ENCODE results near the gene GOLGA3.
"Not testable (repeated sequence)": the region's sequence is repeated elsewhere in the genome, so short reads cannot be mapped to it uniquely, and the experiment has no call there.

Gene GOLGA3

DNA sequence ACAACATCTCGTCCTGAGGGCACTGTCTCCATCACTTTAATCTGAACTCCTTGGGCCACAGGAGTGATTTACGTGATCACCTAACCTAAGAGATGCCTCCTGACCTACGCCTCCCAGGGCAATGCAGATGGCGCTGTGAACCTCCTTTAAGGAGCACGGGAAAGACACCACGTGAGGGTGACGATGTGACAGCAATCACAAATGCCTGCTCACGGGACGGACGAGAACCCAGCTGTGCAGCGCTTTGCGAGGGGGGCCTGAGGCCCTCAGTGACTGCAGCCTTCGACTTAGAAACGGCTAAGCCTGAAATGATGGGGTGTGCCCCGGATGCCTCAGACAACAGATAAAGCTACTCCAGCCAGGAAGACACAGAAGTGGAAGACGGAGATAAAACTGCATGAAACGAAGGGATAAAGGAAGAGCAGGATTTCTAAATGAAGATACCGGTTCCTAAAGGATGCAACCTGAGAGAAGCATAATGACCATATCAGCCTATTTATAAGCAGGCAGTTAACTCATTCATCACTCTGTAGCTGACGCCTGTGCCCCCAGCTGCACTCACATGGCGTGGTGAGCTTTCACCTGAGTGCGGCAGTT lies 13.9 kb upstream of the GOLGA3 start:
- DNase-seq (ENCODE audit: low spot score): no peak

DNA sequence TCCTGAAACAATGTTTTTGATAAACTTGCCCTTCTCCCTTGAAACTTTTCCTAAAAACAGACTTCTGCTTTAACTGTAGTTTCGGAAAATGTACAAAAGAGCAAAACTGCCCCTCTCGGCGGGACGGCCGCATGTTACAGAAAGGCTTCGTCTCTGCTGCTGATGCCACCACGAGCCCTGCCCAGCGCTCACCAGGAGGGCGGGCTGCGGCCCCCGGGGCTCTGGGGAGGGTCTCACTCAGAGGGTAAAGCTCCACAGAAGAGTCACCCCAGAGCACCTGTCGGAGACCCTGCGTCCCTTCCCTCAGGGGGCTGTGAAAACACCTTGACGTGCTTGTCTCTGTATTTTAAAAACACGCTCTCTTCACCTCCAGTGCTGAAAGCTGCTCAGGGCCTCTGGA lies 12.5 kb upstream of the GOLGA3 start:
- DNase-seq (ENCODE audit: low spot score): no peak

DNA sequence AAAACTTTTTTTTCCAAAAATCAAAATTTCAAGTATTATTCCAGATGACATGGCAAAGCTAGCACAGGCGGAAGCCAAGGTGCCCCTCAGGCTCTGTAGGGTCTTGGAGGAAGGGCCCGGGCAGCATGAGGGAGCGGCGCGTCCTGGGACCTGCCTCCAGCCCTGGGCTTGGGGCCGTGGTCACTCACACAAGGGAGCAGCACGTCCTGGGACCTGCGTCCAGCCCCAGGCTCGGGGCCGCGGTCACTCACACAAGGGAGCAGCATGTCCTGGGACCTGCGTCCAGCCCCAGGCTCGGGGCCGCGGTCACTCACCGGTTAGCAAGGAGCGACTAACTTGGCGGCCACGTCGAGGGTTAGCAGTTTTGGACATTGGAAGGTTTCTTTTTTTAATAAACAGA lies 11.9 kb upstream of the GOLGA3 start:
- DNase-seq (ENCODE audit: low spot score): no peak

GRCh38 chr12:132839558-132840235 lies 11.0 kb upstream of the GOLGA3 start:
- no peak for DNase-seq (ENCODE audit: low spot score)

DNA sequence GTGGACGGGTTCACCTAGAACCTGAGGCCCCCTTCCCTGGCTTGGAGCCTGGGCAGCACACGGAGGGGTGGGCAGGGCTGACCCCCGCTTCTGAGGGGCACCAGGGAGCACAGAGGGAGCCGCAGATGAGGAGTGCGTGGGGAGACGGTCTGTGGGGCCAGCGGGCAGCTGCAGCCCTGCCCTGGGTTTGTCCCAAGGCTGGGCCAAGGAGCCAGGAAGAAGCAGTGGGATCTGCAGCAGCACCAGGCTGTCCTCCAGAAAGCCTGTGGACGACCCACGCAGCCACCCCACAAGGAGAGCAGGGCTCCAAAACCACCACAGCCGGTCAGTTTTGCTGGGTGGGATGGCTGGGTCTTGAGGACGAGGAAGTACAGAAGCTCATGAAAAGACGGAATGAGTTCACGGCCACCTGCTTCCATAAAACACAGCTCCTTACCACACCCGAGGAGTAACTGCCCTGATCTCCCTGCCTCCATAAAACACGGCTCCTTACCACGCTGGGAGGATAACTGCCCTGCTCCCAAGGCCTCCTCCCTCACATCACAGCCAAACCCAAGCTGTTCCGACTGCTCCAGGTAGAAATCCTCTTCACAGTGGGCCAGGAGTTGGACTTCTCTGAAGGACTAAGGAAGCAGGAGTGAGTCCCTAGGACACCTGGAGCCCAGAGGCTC lies 9.9 kb upstream of the GOLGA3 start:
- no peak for DNase-seq (ENCODE audit: low spot score)

DNA sequence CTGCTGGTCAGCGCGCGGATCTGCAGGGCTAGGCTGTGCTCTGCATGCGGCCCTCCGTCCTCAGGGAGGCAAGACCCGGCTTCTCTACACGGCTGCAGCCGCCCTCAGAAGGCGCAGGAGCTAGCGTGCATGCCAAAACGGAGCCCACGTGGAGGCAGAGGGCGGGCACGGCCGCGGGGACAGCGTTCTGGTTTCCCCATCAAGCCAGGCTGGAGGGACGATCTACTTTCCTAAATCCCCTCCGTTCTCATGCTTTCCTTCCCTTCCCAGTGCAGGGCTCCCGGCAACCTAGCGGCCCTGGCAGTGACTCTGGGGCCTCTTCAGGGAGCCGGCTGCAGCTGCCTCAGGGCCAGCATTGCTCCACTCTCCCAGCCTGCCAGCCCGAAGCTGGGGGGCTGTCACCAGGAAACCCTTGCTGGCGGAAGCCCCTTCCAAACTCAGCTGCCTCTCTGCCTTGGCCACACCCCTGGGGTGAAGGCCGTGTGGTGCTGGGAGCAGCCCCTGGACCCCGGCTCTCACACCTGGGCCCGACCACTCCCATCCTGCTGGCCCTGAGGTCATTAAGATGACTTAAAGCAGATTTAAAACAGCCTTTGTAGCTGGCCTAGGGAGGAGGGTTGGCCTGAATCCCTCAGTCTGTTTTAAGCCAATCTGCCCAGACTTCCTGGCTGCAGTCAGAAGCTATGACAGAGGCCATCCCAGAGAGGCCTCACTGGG lies 9.2 kb upstream of the GOLGA3 start:
- no peak for DNase-seq (ENCODE audit: low spot score)

DNA sequence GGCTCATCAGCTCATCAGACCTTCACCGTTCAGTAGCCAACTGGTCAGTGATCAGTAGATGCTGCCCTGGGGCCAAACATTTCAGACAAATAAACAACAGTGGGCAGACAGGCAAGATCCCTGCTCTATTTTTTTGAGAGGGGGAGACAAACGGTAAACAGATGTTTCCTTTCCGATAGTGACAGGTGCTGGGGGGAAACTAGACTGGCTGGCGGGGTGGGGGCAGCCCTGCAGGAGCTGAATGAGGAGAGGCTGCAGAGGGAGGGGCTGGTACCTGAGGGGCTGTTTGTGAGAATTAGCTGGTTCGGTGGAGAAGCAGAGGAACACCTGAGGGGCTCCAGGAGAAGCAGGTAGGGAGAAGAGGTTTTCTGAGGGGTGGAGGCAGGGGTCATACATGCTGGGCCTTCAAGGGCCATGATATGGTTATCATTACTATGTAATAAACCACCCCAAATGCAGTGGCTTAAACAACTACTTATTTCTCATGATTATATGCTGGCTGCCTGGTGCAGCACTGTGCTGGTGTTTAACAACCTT lies 8.2 kb upstream of the GOLGA3 start:
- no peak for DNase-seq (ENCODE audit: low spot score)

DNA sequence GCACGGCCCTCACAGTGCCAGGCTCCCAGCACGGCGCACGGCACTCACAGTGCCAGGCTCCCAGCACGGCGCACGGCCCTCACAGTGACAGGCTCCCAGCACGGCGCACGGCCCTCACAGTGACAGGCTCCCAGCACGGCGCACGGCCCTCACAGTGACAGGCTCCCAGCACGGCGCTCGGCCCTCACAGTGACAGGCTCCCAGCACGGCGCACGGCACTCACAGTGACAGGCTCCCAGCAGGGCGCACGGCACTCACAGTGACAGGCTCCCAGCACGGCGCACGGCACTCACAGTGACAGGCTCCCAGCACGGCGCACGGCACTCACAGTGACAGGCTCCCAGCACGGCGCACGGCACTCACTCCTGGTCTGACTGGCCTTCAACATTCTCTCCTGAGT lies 7.6 kb upstream of the GOLGA3 start:
- DNase-seq (ENCODE audit: low spot score): not testable (repeated sequence)

DNA sequence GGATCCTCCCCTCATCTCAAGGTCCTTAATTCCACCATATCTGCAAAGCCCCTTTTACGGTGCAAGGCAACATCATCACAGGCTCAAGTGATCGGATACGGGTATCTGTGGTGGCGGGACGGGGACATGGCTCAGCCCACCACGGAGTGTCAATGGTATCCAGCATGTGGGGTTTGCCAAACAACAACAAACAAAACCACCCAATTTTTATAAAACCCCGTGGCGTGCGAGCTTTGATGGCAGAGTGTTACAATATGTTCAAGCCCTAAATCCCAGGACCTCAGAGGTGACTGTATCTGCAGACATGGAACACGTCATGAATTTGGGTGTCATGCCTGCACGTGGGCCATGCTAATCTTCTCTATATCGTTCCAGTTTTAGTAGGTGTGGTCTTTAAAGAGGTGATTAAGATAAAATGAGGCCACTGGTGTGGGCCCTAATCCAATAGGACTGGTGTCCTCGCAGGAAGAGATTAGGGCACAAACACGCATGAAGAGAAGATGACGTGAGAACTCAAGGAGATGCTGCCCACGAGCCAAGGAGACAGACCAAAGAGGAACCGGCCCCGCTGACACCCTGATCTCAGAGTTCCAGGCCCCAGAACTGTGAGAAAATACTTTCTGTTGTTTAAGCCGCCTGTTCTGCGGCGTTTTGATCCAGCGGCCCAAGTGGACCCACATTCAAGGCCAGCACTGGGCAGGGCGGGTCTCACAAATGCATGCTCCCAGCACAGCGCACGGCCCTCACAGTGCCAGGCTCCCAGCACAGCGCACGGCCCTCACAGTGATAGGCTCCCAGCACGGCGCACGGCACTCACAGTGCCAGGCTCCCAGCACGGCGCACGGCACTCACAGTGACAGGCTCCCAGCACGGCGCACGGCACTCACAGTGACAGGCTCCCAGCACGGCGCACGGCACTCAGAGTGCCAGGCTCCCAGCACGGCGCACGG lies 6.7 kb upstream of the GOLGA3 start:
- no peak for DNase-seq (ENCODE audit: low spot score)

DNA sequence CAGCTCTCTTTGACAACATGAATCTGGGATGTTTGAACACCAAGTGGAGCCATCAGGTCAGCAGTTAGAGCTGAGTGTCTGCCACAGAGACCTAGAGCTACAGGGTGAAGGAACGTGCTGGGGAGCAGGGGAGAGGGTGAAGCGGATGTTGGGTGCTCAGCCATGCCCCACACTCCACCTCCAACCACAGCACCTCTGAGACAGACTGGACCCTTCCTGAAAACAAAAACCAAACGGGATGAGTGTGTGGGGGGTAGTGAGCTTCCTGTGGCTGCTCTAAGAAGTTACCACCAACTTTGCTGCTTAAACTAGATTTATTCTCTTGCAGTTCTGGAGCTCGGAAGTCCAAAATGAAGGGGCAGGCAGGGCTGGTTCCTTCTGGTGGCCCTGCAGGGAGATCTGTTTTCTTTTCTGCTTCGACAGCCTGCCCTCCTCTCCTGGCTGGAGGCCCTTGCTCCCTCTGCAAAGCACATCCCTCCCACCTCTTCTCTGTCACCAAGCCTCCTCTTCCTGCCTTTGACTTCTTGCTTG lies 5.6 kb upstream of the GOLGA3 start:
- DNase-seq (ENCODE audit: low spot score): peak; percentile 48

- no peak for DNase-seq (ENCODE audit: low spot score)
Measured at GRCh38 chr12:132833341-132833740, 4.7 kb upstream of the GOLGA3 start.

- DNase-seq (ENCODE audit: low spot score): no peak
Measured at GRCh38 chr12:132831771-132832170, 3.1 kb upstream of the GOLGA3 start.

DNA sequence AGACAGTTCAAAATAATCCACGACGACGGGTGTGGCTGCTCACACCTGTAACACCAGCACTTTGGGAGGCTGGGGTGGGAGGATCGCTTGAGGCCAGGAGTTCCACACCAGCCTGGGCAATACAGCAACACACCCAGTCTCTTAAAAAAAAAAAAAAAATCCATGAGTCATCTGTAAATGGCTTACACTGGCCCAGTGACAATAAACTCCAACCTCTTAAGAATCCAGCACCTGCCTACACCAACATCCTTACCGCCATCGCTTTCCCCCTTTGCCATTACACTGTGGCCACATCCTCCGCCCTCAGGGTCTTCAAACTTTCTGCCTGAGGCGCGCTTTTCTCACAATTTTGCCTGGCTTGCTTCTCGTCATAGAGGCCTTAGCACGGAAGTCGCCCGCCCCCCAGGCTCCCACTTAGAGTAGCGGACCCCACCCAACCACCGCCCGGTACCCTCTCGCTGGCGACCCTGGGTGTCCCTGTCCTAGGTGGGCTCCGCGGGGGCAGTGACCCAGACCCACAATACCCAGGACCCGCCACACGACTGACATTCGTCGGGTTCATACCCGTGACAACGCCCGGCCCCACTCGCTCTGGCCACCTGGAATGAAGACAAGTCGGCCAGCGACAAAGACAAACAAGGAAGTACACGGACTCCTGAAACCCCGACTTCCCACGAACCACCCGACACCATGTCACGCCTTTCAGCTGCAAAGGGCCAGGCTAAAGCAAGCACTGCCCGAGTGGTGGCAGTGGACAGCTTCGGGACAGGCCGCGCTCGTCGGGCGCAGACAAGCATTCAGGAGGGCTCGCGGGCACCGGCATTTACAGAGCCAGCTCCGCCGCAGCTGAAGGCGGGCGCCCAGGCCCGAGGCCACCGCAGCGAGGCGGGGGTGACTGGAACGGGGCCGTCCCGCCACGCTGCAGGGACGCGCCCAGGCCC lies 636 bp downstream of the GOLGA3 start:
- DNase-seq (ENCODE audit: low spot score): no peak

- DNase-seq (ENCODE audit: low spot score): no peak
Measured at GRCh38 chr12:132825861-132826260, 2.8 kb downstream of the GOLGA3 start.

DNA sequence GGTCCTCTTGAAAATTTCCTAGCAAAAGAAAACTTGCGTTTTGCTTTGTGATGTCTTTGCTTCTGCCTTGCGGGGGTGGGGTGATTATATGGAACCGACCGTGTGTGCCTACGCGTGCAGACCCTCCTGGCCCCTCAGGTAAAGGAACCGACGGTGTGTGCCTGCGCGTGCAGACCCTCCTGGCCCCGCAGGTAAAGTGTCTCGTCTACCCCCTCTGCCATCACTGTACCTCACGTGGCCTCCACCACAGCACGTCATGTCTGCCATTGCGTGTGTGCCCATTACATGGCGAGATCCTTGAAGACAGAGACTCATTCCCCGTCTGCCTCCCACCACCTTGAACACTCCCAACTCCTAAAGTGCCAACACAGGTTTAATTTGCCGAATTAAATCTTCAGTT lies 3.6 kb downstream of the GOLGA3 start:
- no peak for DNase-seq (ENCODE audit: low spot score)

DNA sequence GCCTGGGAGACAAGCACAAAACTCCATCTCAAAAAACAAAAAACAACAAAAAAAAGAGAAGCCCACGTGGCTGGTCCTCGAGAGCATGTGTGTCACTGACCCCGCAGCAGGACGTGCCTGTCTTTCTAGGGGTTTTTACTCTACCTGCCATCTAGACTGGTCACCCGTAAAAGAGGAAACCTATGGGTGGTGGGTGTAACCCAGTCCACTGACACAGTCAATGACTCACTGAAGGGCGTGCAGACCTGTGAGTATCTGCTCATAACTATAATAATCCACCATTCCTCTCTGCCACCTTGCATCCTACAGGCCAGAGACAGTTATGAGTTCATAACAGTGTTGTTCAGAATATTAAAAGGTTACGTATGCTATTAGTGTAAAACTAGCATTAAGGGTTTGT lies 4.6 kb downstream of the GOLGA3 start:
- DNase-seq (ENCODE audit: low spot score): no peak

DNA sequence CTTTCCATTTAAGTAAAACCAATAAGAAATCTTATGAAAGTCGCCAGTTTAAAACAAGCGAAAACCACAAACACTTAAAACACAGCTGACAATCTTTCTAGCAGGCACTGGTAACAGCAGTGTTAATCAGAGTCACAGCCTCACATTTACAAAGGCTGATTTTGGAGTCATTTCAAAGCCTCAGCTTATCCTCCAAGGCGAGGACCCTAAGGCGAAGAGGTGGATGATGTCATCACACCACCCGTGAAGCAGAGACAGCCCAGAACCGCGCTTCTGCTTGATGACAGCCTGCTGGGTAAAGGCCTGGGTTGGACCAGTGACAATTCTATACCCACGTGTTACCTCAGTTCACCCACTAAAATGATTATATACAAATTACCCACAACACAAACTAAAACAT lies 10.1 kb downstream of the GOLGA3 start:
- no peak for DNase-seq (ENCODE audit: low spot score)

GRCh38 chr12:132814232-132814631 lies 14.4 kb downstream of the GOLGA3 start:
- no peak for DNase-seq (ENCODE audit: low spot score)

DNA sequence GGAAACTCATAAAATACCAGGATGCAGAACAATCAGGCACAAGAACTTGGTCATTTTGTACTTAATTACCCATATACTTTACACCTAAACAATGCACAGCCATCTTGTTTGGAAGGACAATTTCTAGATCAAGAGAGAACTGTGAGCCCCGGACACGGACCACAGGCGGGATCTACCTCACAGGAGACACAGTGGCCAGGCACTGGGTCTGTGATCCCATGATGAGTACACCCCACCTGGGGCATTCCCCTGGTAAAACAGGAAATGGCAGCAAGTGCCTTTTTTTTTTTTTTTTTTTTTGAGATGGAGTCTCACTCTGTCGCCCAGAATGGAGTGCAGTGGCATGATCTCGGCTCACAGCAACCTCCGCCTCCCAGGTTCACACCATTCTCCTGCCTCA lies 15.2 kb downstream of the GOLGA3 start:
- no peak for DNase-seq (ENCODE audit: low spot score)

DNA sequence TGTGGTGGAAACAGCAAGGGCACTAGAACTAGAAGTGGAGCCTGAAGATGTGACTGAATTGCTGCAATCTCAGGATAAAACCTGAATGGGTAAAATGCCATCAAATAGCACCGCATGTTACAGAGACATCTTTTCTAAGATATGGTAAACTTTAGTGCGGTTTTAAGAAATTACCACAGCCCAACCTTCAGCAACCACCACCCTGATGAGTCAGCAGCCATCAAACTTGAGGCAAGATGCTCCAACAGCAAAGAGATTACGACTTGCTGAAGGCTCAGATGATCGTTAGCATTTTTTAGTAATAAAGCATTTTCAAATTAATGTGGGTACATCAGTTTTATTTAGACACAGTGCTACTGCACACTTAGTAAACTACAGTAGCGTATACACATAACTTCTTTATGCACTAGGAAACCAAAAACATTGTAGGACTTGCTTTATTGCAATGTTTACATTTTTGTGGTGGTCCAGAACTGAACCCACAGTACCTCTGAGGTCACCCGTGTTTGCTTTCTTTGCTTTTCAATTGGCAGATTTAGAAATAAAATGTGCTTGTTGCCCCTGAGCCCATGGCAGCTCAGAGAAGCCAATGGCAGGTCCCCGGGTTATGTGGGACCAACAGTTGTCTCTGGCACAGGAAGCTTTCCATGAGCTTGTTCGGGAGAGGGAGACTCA lies 15.9 kb downstream of the GOLGA3 start:
- DNase-seq (ENCODE audit: low spot score): peak; percentile 25

Measured in activated CD4-positive, alpha-beta T cell treated with anti-CD3 and anti-CD28 coated beads, Interleukin-2, Interleukin-4, amounts not matched to agents 100 ng/mL and 50 ng/mL, durations not matched to agents 16 hours and 8 hours (primary cell).